ENCODE data around the gene RAB31.

- TF ChIP-seq EZH2 (IDR thresholded peaks at IDR 0.05; ENCODE audit: low read length), result no peak
- TF ChIP-seq CTCF (optimal IDR thresholded peaks at IDR 0.05 in 1 of 3, IDR thresholded peaks at IDR 0.05 in 1 of 3, conservative IDR thresholded peaks at IDR 0.05 in 1 of 3; ENCODE audit: extremely low read depth in 1 of 3, insufficient read depth in 2 of 3, low read length in 3 of 3), result no peak
Measured at GRCh38 chr18:9852266-9853081, 144.4 kb downstream of the RAB31 start.

Measured in keratinocyte (primary cell).